HG02943 (cell line): Measurements from ENCODE around the gene ANKLE2.
"Not testable (repeated sequence)": the region's sequence is repeated elsewhere in the genome, so short reads cannot be mapped to it uniquely, and the experiment has no call there.

Experiments
- ATAC-seq: cut with Tn5 transposase; IDR thresholded peaks from one replicate; pipeline ENCODE4 v1.9.1; 2021; ENCODE audit warnings: mild to moderate bottlenecking, low read depth, moderate library complexity; ENCODE audit not compliant: unreplicated experiment

The ANKLE2 gene

DNA sequence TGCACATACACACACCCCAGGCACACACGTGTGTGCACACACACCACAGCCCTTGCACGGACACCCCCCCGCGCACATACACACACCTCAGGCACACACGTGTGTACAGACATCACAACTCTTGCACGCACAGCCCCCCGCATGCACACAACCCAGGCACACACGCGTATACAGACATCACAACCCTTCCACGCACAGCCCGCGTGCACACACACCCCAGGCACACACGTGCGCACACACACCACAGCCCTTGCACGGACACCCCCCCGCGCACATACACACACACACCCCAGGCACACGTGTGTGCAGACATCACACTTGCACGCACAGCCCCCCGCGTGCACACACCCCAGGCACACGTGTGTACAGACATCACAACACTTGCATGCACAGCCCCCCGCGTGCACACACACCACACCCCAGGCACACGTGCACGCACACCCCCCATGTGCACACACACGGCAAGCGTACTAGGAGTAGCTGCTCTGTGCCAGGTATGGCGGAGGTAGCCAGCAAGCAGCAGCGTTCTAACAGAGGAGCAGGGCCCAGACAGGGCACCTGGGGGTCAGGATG, 18.2 kb upstream of the ANKLE2 start:
- no peak for ATAC-seq

DNA sequence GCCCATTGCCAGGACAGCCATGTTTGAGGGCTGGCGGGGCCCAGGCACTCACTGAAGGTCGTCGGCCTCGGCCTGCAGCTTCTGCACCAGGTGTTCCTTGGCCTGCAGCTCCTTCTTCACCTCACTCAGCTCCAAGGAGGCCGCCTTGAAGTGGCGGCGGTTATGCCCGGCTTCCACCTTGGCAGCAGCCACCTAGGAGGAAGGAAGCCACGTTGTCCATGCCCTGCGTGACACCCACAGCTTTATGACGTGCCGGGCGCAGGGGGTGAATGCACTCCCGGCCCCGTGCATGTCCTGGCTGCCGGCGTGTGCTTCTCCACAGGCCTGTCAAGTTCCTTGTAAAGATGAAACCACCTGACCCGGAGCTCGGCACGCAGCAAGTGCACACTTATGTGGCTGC, 16.0 kb upstream of the ANKLE2 start:
- no peak for ATAC-seq

DNA sequence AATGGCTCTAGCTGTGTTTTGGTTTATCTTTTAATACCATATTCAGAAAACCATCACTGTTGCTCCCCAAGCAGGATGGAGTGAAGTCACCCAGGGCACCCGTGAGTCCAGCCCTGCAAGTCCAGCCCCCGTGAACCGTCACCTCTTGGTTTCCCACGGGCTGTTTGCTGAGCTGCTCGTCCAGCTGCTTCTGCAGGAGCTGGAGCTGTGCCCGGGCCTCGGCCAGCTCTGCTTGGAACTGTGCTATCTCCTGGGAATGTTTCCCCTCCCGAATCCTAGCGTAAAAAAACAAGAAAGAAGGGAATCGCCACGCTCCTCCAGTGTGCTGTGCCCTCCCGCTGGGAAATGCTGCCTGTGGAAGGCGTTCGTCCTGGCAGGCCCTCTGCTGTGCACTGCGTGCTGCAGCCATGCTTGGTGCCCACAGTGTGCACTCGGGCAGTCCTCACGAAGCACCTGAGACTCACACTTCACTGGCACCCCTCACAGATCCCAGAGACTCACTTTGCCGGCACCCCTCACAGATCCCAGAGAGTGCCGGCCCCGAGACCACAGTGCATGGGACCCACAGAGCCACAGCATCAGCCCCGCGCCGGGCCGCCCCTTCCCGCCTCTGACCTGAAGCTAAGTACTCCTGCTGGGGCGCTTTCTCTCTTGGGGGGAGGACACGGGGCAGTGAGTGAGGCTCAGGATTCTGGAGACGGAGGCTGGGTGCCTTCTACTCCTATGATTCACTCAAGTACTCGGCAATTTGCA, 15.4 kb upstream of the ANKLE2 start:
- no peak for ATAC-seq

DNA sequence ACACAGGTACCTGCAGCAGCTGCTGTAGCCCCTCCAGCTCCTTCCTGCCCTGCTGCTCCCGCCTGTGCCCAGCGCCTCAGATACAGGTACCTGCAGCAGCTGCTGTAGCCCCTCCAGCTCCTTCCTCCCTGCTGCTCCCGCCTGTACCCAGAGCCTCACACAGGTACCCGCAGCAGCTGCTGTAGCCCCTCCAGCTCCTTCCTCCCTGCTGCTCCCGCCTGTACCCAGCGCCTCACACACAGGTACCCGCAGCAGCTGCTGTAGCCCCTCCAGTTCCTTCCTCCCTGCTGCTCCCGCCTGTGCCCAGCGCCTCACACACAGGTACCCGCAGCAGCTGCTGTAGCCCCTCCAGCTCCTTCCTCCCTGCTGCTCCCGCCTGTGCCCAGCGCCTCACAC, 14.6 kb upstream of the ANKLE2 start:
- ATAC-seq, result not testable (repeated sequence)

DNA sequence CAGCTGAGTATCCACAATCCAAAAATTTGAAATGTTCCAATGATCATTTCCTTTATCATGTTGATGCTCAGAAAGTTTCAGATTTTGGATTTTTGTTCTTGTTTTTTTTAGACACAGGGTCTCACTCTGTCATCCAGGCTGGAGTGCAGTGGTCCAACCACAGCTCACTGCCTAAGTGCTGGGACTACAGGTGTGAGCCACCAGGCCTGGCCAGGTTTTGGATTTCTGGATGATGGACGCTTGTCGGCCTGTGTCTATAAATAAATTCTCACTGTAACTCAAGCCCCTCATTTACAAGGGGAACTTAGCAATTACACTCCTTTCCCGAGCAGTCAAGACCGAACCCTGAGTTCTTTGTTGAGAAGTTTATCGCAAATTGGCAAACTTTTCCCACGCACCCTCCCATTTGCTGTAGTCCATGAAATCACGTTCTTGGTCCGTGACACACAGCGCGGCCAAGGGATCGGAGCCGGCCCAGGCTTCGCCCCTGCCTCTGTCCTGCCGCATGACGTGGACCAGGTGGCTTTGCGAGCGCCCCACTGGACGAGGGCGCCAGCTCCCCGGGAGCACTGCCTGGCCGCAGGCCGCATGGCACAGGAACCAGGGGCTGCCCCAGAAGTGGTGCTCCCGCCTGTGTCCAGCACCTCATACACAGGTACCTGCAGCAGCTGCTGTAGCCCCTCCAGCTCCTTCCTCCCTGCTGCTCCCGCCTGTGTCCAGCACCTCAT, 14.0 kb upstream of the ANKLE2 start:
- ATAC-seq, result no peak

DNA sequence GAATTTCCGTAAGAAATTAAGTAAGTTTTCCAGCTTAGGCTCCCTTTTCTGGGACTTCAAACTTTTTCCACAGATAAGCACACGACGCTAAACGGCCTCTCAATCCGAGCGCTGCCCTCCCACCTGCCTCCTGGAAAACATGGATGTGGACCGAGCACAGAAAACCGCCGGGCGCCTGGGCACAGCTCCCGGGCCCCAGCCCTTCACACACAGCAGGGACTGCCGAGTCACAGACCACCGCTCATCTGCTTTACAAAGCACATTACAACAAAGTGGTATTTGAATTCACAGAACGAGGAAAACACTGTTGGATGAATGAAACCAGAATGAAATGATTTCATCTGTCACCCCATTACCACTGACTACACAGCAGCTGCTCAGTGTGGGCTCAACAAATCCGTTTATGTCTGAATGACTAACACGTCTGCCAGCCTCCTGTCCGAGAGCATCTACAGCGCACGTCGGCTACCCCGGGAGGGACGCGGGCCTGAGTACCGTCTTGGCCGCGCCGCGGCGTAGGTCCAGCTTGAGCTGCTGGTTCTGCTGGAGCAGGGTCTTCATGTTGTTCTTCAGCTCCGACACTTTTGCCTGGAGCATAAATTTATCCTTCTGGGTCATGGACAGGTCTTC, 13.1 kb upstream of the ANKLE2 start:
- ATAC-seq, result no peak

DNA sequence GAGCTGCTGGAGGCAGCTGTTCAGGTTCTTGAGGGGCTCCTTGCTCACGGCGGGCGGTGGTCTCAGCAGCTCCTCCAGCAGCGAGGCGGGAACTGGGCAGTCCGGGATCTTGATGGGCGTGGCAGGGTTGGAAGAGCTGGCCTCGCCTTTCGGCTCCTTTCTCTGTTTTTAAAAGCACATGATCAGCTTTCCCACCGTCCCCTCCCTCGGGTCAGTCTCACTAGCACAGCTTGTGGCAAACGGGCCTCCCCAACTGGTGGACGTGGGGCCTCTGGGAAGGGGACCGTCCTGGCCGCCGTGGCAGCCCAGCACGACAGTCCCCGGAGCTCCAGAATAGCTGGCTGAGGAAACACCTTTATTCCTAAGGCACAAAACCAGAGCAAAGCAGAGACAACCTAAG, 12.5 kb upstream of the ANKLE2 start:
- no peak for ATAC-seq

DNA sequence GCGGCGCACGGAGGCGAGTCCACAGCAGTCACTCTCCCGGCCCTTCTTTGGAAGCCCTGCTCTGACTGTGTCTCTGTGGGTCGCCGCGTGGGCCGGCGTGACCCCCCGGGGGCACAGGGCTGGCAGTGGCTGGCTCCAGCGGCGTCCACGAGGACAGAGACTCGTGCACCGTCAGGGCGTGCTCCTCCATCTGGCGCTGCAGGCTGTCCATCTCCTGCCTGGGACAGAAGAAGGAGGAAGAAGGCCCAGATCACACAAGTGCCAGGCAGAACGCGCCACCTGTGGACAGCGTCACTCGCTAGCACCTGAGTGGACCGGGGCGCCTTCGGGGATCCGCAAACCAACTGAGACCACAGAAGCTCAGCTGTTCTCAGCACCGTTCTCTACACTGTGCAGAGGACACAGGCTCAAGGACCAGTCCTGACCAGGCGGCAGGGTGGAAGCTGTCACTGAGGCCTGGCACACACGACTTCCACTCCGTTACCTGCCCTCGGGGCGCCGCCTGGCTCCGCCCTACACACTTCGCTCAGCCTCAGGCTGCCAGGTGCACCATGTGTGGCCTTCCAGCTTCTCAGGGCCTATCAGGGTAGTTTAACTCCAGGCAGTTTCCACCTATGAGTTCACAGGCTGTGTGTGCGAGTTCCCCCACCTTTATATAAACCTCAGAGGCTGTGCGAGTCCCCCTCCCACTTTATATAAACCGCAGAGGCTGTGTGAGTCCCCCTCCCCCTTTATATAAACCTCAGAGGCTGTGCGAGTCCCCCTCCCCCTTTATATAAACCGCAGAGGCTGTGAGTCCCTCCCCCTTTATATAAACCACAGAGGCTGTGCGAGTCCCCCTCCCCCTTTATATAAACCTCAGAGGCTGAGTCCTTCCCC, 11.7 kb upstream of the ANKLE2 start:
- ATAC-seq, result no peak

DNA sequence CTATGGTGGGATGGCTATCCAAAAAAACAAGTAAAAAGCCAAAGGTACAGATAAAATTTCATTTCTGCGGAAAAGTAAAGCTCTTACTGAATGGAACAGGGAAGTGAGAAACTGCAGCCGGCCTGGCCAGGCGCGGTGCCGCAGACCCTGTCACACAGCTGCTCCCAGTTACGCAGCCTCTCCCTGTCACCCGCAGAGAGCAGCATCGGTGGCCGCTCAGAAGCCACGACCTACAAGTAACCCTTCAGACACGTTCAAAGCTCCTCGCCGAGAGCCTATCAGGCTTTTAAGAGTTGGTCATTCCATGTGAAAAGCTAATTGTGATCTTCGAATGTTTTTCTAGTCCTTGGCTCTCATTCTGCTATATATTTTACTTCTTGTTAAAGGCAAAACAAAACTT, 11.0 kb upstream of the ANKLE2 start:
- ATAC-seq, result no peak

DNA sequence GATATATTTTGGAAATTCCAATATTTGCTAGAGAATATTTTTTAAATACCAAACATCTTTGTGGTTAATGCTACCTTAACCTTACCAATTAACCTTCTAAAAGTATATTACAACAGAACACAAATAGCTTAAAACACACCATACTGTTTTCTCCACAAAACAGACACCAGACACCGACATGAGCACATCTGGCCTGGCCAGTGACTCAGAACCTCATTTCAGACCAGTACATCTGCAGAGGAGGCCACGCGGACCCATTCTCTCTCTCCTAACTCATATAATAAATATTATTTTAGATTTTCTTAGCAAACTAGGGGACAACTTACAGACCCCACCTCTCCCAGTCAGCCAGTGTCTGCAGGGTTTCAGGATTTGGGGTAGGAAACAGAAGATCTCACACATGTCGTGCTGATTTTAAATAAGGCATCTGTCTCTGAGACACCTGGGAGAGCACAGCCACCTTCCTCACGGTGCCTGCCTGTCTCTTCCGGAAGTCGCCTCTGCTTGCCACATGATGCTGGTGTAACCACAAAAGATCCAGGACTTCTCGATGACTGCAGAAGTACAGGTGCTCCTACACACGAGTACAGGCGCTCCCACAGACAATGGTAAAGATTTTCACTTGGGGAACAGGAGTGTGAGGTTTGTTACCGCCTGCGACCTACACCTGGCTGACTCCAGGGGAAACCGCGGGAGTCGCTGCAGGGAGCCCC, 9.7 kb upstream of the ANKLE2 start:
- ATAC-seq, result no peak

DNA sequence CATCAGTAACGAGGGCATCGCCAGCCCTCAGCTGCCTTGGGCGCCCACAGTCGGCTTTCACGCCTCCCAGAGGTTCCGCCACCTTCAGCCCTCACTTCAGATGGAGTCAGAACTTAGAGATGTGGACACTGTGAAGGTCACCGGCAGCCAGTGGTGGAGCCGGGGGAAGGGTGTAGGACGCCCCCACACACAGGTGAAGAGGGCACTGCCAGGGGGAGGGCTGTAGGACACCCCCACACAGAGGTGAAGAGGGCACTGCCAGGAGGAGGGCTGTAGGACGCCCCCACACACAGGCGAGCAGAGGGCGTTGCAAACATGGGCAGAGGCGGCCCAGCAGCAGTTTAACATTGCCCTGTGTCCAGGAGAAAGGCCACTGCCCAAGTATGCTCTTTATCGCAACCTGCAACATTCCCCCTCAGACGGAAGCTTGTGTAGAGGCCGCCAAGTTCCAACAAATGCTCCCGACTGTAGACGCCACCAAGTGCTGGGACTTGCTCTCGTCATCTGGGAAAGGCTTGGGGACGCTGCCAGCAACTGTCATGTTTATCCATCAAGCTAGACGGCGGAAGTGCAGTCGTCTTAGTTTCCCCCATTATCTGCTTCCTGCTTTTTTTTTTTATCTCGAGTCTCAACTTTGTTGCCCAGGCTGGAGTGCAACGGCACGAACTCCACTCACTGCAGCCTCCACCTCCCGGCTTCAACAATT, 4.9 kb upstream of the ANKLE2 start:
- ATAC-seq, result no peak

DNA sequence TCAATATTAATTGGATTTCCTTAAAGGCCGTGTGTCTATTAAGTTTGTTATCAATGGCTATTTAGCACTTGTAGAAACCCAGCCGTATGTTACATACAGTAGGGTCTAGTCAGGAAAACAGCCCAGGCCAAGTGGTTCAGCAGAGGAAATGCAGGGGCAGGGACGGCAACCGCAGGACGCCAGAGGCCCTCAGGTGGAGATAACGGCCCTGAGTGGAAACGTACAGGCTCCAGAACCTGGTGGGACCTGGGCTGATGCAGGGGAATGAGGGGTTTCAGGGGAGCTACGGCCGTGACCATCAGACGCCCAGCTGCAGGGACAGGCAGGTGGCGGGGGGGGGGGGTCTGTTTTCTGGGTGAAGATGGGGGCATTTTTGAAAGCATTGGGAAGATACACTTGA, 3.7 kb upstream of the ANKLE2 start:
- no peak for ATAC-seq

DNA sequence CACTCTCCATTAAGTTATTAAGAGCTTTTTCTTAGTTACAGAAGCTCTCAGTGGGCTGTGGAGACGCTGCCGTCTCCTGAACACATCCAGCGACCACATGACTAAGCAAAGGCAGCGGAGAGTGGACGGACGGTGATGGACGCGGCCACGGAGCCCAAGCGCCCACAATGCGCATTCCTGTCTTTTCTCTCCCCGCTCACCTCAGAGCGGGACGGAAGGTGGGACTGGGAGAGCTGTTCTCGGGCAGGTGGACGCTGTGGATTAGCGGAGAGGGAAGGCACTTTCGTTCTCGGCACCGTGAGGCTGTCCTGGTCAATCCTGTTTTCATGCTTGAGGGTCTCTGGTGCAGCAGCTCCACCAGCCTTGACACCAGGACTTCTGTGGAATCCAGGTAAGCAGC, 2.6 kb upstream of the ANKLE2 start:
- no peak for ATAC-seq

DNA sequence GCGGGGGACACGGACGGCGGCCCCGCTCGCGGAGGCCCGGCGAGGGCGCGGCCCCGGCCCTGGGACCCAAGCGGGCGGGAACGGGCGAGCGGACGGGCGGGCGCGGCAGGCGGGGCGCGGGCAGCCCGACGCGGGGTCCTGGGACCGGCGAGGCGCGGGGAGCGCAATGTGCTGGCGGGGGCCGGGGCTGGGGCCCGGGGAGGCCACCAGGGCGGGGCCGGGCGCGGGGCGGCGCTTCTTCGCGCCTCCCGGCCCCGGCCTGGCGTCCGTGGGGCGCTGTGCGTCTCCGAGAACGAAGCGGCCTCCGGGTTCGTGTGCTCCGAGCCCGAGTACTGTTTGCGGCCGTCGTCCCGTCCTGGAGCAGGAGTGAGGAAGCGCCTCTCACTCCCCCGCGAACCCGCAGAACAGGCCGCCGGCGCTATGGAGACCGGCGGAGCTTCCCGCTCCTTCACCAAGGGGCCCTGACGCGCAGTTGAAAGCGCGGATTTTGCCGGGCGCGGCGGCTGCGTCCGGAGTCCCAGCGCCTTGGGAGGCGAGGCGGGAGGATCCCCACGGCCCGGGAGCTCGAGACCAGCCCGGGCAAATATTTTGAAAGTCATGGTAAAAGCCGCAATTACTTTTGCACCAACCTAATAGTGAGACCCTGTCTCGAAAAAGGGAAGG, 420 bp upstream of the ANKLE2 start:
- peak; percentile 76 for ATAC-seq

DNA sequence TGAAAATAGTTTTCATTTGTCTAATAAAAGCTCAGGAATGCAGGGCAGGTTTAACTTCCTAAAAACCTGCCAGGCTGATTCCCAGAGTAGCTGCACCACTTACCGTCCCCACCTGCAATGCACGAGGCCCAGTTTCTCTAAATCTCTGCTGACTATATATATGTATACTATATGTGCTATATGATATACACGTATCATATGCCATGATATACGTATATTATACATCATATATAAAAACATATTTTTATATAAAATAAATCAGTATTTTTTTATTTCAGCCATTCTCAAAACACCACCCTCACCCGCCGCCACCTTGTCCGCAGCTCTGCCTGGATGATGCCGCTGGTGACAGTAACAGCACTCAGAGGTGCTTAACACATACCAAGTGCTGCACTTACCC, 2.3 kb downstream of the ANKLE2 start:
- ATAC-seq, result no peak

DNA sequence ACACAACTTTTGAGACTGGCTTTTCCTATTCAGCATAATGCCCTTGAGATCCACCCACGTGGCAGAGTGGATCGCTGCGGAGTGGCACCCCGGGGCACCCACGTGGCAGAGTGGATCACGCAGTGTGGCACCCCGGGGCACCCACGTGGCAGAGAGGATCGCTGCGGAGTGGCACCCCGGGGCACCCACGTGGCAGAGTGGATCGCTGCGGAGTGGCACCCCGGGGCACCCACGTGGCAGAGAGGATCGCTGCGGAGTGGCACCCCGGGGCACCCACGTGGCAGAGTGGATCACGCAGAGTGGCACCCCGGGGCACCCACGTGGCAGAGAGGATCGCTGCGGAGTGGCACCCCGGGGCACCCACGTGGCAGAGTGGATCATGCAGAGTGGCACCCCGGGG, 2.8 kb downstream of the ANKLE2 start:
- not testable (repeated sequence) for ATAC-seq

DNA sequence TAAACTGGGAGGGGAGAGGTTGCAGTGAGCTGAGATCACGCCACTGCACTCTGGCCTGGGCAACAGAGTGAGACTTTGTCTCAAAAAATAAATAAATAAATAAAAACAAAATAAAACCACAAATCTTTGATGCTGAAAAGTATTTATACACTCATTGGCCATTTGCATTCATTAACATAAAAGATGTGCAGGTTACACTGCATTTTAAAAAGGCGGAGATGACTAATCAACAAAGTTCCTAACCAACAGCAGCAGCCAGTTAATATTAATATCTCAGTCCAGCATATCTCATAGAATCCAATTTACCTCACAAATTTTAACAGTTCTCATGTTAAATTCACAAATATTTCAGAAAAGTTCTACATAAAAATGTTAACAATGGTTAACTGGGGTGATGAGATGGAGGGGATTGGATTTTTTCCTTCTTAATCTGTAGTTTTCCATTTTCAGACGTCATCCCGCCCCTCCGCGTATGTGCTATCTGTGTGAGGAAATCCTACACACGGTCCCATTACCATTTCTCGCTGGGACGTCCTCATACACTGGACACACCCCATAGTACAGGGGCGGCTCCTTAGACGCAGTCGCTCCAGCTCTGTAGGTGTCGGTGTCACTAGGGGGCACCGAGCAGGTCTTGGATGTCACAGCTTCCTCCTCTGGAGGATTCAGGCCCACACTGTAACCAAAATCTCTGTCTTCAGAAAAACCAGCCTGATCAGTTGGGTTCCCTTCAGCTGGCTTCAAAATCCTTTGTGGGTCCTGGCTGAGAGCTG, 7.3 kb downstream of the ANKLE2 start:
- no peak for ATAC-seq

DNA sequence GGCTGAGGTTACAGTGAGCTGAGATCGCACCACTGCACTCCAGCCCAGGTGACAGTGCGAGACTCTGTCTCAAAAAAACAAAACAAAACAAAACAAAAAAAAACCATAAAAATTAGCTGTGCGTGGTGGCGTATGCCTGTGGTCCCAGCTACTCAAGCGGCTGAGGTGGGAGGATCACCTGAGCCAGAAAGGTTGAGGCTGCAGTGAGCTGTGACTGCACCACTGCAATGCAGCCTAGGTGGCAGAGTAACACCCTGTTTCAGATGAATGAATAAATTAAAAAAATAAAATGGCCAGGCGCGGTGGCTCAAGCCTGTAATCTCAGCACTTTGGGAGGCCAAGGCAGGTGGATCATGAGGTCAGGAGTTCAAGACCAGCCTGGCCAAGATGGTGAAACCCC, 8.0 kb downstream of the ANKLE2 start:
- not testable (repeated sequence) for ATAC-seq
